IPS-18a (cell line): ENCODE results near the gene STARD3.

Source experiments
- H3K27ac ChIP-seq: one replicate; pipeline ENCODE4 v1.5.1; 2013; ENCODE audit warnings: low read length
- H3K27me3 ChIP-seq: one replicate; pipeline ENCODE4 v1.6.1; 2013; ENCODE audit warnings: mild to moderate bottlenecking, low read length; ENCODE audit not compliant: control insufficient read depth, insufficient read depth
- H3K36me3 ChIP-seq: one replicate; pipeline ENCODE4 v1.6.1; 2013; ENCODE audit warnings: low read depth, low read length; ENCODE audit not compliant: control insufficient read depth
- H3K4me1 ChIP-seq: one replicate; pipeline ENCODE4 v1.6.1; 2013; ENCODE audit warnings: low read depth, low read length; ENCODE audit not compliant: control insufficient read depth
- H3K4me3 ChIP-seq: one replicate; pipeline ENCODE4 v1.5.1; 2013; ENCODE audit warnings: low read length
- H3K9ac ChIP-seq: one replicate; pipeline ENCODE4 v1.6.1; 2013; ENCODE audit warnings: mild to moderate bottlenecking, low read length, moderate library complexity
- H3K9me3 ChIP-seq: one replicate; pipeline ENCODE4 v1.6.1; 2013; ENCODE audit warnings: low read depth, low read length; ENCODE audit not compliant: control insufficient read depth

The STARD3 gene

DNA sequence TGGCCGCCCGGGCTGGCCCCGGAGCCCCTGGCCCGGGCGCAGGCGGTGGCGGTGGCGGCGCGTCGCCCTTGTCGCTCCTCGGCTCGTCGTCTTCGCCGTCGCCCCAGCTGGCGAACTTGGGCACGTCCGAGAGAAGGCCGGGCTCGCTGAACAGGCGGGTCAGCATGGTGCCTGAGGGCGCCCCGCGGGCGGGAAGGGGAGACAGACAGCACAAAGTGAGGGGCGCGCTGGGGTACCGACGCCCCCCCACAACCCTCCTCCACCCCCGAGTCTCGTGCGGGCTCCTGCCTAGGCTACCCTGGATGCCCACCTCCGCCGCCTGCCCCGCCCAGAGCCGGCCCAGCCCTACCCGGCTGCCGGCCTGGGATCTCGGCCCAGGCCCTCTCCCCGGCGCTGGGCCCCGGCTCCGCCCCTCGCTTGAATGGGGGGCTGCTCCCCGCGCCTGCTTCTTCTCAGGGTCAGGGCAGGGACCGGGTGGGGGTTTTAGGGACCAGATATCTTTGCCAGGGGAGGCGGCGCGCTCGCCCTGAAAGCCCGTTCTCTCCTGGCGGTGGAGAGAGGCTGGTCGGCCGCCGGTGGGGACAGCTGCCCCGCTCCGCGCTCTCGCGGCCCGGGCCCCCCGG lies 30.4 kb upstream of the STARD3 start:
- peak overlapping the region; percentile 47 for H3K4me3 ChIP-seq
- no peaks in the 10 kb centered on the region for H3K36me3 ChIP-seq
- H3K27me3 ChIP-seq, result peaks cover 100% of the 10 kb centered on the region
- no peak overlapping the region for H3K9ac ChIP-seq
- no peak overlapping the region for H3K27ac ChIP-seq
- peaks cover 10% of the 10 kb centered on the region for H3K4me1 ChIP-seq
- no peaks in the 10 kb centered on the region for H3K9me3 ChIP-seq

DNA sequence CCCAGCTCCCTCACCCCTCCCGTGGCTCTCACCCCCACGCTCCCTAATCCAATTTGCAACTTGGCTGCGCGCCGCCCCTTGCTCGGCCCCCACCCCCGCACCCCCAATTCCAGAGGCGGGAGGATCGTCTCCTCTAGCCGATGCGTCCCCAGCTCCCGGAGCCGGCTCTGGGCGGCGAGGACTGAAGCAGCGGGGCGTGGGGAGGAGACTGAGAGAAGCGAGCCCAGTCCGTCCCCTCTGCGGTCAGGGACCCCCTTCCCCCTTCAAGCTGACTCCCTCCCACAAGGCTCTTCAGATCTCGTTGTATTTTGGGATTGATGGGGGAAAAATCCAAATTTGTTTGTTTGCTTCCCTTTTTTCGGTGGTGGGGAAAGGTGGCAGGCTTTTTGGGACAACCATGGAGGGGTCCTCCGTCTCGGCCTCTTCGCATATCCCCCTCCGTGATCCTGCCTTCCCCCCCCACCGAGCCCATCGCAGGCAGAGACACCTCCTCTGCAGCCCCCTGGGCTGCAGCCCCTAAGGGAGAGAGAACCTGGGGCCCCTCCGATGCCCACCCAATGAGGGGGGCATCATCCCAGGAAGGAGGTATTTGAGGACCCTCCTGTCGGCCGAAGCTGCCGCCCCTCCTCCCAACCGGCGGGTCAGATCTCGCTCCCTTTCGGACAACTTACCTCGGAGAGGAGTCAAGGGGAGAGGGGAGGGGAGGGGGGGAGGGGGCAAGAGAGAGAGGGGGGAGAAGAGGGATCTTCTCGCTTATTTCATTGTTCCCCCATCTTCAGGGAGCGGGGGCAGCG lies 29.7 kb upstream of the STARD3 start:
- peaks cover 9% of the 10 kb centered on the region for H3K4me1 ChIP-seq
- H3K9ac ChIP-seq, result no peak overlapping the region
- H3K27me3 ChIP-seq, result peaks cover 99% of the 10 kb centered on the region
- peak overlapping the region; percentile 47 for H3K4me3 ChIP-seq
- H3K9me3 ChIP-seq, result no peaks in the 10 kb centered on the region
- H3K27ac ChIP-seq, result no peak overlapping the region
- H3K36me3 ChIP-seq, result no peaks in the 10 kb centered on the region

DNA sequence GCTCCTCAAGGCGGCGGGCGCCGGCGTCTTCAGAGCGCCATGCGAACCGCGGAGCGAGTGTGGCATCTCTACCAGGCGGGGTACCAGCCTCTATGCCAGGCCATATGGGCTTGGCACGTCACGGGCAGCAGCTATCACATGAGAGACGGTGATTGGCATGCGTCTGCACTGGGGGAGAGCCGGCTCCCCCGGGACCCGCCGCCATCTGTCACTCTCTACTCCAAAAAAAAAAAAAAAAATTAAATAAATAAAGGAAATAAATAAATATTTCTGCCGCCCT lies 29.2 kb upstream of the STARD3 start, which contains the start of gene NEUROD2:
Gene NEUROD2, minus strand, starts transcription at position 70 of the 280 bp plus-strand sequence. CDS start 1,321 bp downstream, outside the sequence.
- H3K9me3 ChIP-seq, result no peaks in the 10 kb centered on the region
- H3K27me3 ChIP-seq, result peaks cover 95% of the 10 kb centered on the region
- no peaks in the 10 kb centered on the region for H3K36me3 ChIP-seq
- H3K4me1 ChIP-seq, result peaks cover 9% of the 10 kb centered on the region
- H3K27ac ChIP-seq, result no peak within 1 kb of the TSS
- H3K4me3 ChIP-seq, result peak within 1 kb of the TSS; percentile 47
- no peak within 1 kb of the TSS for H3K9ac ChIP-seq

DNA sequence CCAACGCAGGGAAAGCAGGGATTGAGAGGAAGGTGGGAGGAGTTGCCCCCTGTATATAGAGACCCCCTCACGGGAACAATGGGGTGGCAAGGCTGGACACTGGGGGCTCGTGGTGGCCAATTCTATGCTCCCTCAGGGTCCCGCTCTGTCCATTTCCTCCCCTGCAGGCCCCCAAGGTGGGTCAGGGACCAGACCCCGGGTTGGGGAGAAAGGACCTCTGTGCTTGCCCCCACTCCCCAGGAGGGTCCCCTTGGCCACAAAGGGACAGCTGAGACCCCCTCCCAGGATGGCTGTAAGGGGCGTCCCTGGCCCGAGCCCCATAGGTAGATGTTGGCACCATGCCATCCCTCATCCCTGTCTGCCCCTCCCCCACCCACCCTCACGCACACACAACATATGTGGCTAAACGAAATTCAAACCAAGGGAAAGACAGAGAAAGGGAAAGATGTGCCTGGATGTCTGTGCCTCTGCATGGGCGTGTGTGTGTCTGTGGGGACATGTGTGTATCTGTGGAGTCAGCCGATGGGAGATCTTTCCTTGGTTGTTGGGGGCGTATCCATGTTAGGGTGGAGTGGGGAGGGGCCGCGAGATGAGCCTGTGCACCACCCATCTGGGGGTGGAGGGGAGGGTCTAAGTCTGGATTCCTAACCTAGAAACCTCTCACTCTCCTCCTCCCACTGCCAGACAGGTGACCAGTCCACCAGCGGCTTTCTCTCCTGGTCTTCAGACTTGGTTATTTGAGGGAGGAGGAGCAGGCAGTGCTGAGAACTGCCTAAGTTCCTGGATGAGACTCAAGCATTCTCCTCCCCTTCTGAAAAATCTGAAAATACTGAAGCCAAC lies 28.6 kb upstream of the STARD3 start:
- Histone ChIP-seq H3K4me1 (peaks cover 9% of the 10 kb centered on the region), H3K27me3 (peaks cover 95% of the 10 kb centered on the region), H3K9ac (no peak overlapping the region), H3K4me3 (no peak overlapping the region), H3K9me3 (no peaks in the 10 kb centered on the region), H3K36me3 (no peaks in the 10 kb centered on the region), H3K27ac (no peak overlapping the region)

DNA sequence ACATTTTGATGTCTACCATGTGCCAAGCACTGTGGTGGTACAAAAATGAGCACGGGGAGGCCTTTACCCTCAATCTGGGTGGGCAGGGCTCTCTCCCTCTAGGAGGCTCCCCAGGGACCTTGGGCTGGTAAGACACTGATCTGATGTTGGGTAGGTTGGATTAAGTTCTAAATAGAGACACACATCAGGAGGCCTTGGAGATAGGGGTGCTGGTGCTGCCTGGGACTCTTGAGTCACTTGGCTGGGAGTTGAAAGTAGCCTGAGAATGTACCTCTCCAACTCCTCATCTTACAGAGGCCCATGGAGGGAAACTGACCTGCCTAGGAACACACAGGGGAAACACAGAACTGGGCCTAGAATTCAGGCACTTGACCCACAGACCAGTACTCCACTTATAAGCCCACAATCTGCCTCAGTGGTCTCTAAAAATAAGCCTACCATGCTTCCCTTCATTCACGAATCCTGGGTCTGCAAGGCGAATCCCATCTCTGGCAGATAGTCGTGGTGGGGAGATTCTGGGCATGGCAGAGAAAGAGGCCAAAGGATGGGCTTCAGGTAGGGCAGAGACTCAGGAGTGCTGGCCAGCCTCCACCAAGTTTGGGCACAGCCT lies 27.4 kb upstream of the STARD3 start:
- Histone ChIP-seq H3K9me3 (no peaks in the 10 kb centered on the region), H3K27ac (no peak overlapping the region), H3K4me3 (no peak overlapping the region), H3K4me1 (peaks cover 5% of the 10 kb centered on the region), H3K27me3 (peaks cover 95% of the 10 kb centered on the region), H3K9ac (no peak overlapping the region), H3K36me3 (no peaks in the 10 kb centered on the region)

DNA sequence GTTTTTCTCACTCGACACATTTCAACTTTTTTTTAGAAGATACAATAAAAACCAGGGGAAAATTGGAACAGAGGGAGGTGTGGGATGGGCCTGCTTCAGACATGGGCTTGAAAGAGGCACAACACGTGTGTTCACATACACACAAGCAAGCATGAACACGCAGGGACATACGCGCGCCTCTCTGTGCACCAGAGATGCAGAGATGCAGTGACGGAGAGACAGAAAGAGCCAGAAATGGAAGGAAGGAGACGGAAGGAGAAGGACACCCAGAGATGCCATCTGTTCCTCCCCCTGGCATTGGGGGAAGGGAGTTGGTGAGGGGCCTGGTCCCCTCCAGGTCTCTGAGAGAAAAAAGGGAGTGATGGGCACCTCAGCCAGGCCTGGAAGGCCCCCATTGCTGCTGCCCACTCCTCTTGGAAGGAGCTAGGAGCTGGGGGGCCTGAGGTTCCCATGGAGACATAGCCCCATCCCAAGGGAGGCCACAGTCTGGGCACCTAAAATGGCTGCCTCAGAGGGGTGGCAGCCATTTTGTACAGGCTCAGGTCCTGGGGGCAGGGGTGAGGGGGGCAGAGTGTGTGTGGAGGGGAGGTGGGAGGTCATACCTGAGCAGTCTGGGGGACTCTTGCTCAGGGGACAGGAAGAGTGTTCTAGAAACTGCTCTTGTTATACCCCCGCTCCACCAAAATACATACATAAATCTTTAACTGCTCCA lies 25.4 kb upstream of the STARD3 start:
- Histone ChIP-seq H3K4me3 (no peak overlapping the region), H3K9me3 (no peaks in the 10 kb centered on the region), H3K9ac (no peak overlapping the region), H3K27ac (no peak overlapping the region), H3K36me3 (no peaks in the 10 kb centered on the region), H3K27me3 (peaks cover 94% of the 10 kb centered on the region), H3K4me1 (no peaks in the 10 kb centered on the region)

DNA sequence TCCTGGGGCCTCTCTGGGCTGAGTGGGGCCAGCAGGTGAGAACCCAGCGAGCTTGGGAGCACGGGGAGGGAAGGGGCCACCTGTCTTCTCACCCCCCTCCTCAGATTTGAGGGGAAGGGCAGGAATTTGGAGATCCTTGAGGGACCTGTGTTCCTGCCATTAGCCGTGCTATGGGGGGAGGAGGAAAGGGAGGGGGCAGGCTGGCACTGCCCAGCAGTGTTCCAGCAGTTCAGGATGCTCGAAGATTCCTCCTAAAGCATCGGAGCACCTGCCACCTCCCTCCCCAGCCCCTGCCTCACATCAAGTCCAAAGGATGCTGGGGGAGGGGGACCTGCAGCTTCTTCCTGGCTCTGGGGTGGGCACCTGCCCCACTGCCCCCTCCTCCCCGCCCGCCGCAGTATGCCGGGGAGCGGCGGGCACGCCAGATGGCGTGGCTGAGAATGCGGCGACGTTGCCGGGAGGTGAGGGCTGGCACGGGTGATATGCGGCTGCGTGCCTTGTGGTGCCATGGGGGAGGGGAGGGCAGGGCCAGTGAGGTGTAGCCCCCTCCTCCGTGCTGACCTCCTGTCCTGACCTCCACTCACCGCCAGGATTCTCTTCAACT lies 24.6 kb upstream of the STARD3 start:
- Histone ChIP-seq H3K9ac (no peak overlapping the region), H3K4me3 (no peak overlapping the region), H3K27ac (no peak overlapping the region), H3K4me1 (no peaks in the 10 kb centered on the region), H3K9me3 (no peaks in the 10 kb centered on the region), H3K36me3 (no peaks in the 10 kb centered on the region), H3K27me3 (peaks cover 94% of the 10 kb centered on the region)

DNA sequence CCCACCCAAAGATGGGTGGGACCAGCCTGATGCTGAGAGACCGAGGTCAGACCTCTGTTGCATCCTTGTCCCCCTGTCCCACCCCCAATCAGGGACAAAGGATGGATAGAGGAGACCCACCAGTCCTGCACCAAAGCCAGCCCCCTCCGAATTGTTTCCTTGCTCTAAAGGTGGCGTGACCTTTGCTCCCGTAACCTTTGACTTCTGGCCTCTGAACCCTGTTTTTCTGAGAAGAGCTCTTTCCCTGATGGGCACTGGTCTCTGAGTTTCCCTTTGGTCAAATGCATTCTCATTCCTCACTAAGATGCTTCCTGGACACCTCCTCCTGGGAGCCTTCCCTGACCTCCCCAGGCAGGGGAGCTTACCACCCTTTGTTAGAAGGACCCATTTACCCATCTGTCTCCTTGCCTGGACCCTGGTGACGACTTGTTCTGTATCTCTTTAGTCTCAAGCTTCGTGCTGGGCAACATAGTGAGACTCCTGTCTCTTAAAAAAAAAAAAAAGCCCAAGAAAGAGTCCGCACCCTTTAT lies 23.9 kb upstream of the STARD3 start:
- Histone ChIP-seq H3K36me3 (no peaks in the 10 kb centered on the region), H3K9me3 (no peaks in the 10 kb centered on the region), H3K27me3 (peaks cover 92% of the 10 kb centered on the region)

DNA sequence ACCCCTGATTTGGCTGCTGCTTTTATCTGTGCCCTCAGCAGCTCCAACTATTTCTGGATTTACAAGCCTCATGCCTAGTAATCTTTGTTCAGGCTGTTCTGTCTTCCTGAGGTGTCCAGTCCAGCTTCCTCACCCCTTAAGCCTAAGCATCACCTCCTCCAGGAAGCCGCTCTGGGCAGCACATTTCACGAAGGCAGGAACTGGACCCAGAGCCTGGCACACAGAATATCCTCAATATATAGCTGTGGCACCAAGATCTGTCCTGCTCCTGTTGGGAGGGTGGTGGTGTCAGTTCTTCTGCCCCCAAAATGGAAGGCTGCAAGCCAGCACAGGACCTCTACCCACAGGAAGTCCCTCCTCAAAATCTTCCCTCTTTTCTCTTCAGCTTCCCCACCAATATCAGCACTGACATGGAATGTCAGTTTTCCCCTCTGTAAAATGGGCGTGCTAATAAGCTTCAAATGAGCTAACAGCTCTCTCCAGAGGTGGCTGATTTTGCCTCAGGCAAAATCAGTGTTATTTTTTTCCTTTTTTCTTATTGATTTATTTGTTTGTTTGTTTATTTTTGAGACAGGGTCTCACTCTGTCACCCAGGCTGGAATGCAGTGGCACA lies 22.3 kb upstream of the STARD3 start:
- Histone ChIP-seq H3K9me3 (no peaks in the 10 kb centered on the region), H3K9ac (no peak overlapping the region), H3K4me1 (no peaks in the 10 kb centered on the region), H3K4me3 (no peak overlapping the region), H3K36me3 (no peaks in the 10 kb centered on the region), H3K27ac (no peak overlapping the region), H3K27me3 (peaks cover 91% of the 10 kb centered on the region)

More for the DNA sequence above, 23.9 kb upstream of the STARD3 start:
- Histone ChIP-seq H3K27ac (no peak overlapping the region), H3K9ac (no peak overlapping the region), H3K4me3 (no peak overlapping the region), H3K4me1 (no peaks in the 10 kb centered on the region)

DNA sequence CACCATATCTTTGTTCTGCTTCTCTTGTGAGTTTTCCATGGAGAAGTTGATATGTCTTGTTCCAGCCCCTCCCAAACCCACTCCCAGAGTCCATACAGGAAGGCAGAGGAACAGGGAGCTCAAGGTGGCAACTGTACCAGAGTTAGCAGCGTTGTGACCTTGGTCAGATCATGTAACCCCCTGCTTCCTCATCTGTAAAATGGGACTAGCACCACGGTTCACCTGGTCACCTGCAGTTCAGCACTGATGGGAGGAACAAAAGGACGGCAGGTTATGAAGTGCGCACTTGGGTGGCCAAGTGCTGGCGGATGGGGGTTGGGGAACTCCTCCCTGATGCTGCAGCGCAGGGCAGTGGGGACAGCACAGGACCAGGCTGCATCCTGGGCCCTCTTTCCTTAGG lies 21.5 kb upstream of the STARD3 start:
- H3K27me3 ChIP-seq, result peaks cover 86% of the 10 kb centered on the region

More for the DNA sequence above, 21.5 kb upstream of the STARD3 start:
- H3K4me3 ChIP-seq, result no peak overlapping the region
- no peaks in the 10 kb centered on the region for H3K36me3 ChIP-seq
- no peak overlapping the region for H3K9ac ChIP-seq
- H3K4me1 ChIP-seq, result no peaks in the 10 kb centered on the region
- H3K27ac ChIP-seq, result no peak overlapping the region
- no peaks in the 10 kb centered on the region for H3K9me3 ChIP-seq
